Anterior cingulate cortex (tissue), 58 donors: ENCODE results near the gene DUSP11.
"Not testable (repeated sequence)": the region's sequence is repeated elsewhere in the genome, so short reads cannot be mapped to it uniquely, and the experiment has no call there.

Source experiments
- DNase-seq, 58 donors: peaks; one replicate each; lab custom pipeline; 2025; lab: John Stamatoyannopoulos, UW

The DUSP11 gene

GRCh38 chr2:73776869-73777519 lies 2.9 kb downstream of the DUSP11 start:
- no peak for DNase-seq

GRCh38 chr2:73776381-73776780 lies 3.5 kb downstream of the DUSP11 start:
- no peak for DNase-seq

GRCh38 chr2:73772819-73773218 lies 7.1 kb downstream of the DUSP11 start:
- DNase-seq: no peak

GRCh38 chr2:73770725-73771124 lies 9.2 kb downstream of the DUSP11 start:
- DNase-seq: no peak

GRCh38 chr2:73766994-73767393 lies 12.9 kb downstream of the DUSP11 start:
- DNase-seq: no peak

GRCh38 chr2:73766349-73766748 lies 13.6 kb downstream of the DUSP11 start:
- no peak for DNase-seq

- no peak for DNase-seq
These were observed 15.0 kb downstream of the DUSP11 start for GRCh38 chr2:73764945-73765344.

GRCh38 chr2:73762571-73762970 lies 17.3 kb downstream of the DUSP11 start:
- DNase-seq: no peak

GRCh38 chr2:73759904-73760303 lies 20.0 kb downstream of the DUSP11 start:
- no peak for DNase-seq

GRCh38 chr2:73759285-73759764 lies 20.6 kb downstream of the DUSP11 start:
- DNase-seq: peak in 1 of 58 donors; percentile 12

- DNase-seq: not testable (repeated sequence)
These were observed 25.6 kb downstream of the DUSP11 start for GRCh38 chr2:73754332-73754731.

GRCh38 chr2:73749314-73749713 lies 30.6 kb downstream of the DUSP11 start:
- DNase-seq: no peak

GRCh38 chr2:73746877-73747208 lies 33.1 kb downstream of the DUSP11 start:
- no peak for DNase-seq

GRCh38 chr2:73746015-73746876 lies 33.7 kb downstream of the DUSP11 start:
- DNase-seq: no peak

GRCh38 chr2:73740767-73741166 lies 39.1 kb downstream of the DUSP11 start:
- DNase-seq: no peak

- DNase-seq: no peak
These were observed 40.8 kb downstream of the DUSP11 start for GRCh38 chr2:73739101-73739500.

- peak; percentile 75 to 98 (median 93) for DNase-seq
These were observed 42.8 kb downstream of the DUSP11 start, which contains the start of gene TPRKB for GRCh38 chr2:73736855-73737779. TPRKB (minus strand) TSS chr2:73737345; CDS start chr2:73734569, 2,776 bp downstream.

GRCh38 chr2:73736378-73736777 lies 43.5 kb downstream of the DUSP11 start:
- no peak for DNase-seq

GRCh38 chr2:73730810-73731209 lies 49.1 kb downstream of the DUSP11 start:
- peak in 20 of 58 donors; percentile 1 to 41 (median 16) for DNase-seq

- DNase-seq: no peak
These were observed 51.2 kb downstream of the DUSP11 start for GRCh38 chr2:73728711-73729110.

- DNase-seq: no peak
These were observed 51.9 kb downstream of the DUSP11 start for GRCh38 chr2:73728043-73728442.
